Measurements from ENCODE around the gene SIPA1L3. TPM values are rescaled to one million over a fixed set of nuclear protein-coding genes. Genes with fewer than 3 reads are reported as not detected.
A peak's percentile ranks its signal among the peaks of the same experiment; 100 is the strongest.

Gene SIPA1L3
- total RNA-seq, 1 donor from 2014 or later, result 26.9 TPM

GRCh38 chr19:37989855-37990254, 82.8 kb downstream of the SIPA1L3 start:
- no peaks in the 10 kb centered on the region for H3K9me3 ChIP-seq (ENCODE audit: insufficient read depth, low read depth, low read length)
- no peak overlapping the region for H3K4me3 ChIP-seq (ENCODE audit: insufficient read depth, low read depth, low read length)
- H3K36me3 ChIP-seq (ENCODE audit: insufficient read depth, low read length), result no peaks in the 10 kb centered on the region
- Mint-ChIP-seq H3K27me3 (ENCODE audit: low read depth, unreplicated experiment) (no peaks in the 10 kb centered on the region), H3K36me3 (ENCODE audit: low read depth, unreplicated experiment) (peaks cover 3% of the 10 kb centered on the region), H3K9me3 (ENCODE audit: unreplicated experiment) (no peaks in the 10 kb centered on the region), H3K4me3 (ENCODE audit: unreplicated experiment) (no peak overlapping the region), H3K4me1 (ENCODE audit: low read depth, unreplicated experiment) (peaks cover 17% of the 10 kb centered on the region), H3K27ac (ENCODE audit: unreplicated experiment) (no peak overlapping the region)
- H3K27me3 ChIP-seq (ENCODE audit: insufficient read depth, low read length), result no peaks in the 10 kb centered on the region
- H3K27ac ChIP-seq (ENCODE audit: low read depth, low read length), result no peak overlapping the region
- H3K79me2 ChIP-seq (ENCODE audit: insufficient read depth, low read length), result peaks cover 76% of the 10 kb centered on the region
- FAIRE-seq, result no peak
- no peak overlapping the region for H3K9ac ChIP-seq (ENCODE audit: low read length)
- H3K4me2 ChIP-seq (ENCODE audit: low read length), result no peak overlapping the region
- no peak for DNase-seq (ENCODE audit: low read depth)
- peaks cover 3% of the 10 kb centered on the region for H4K20me1 ChIP-seq (ENCODE audit: insufficient read depth, low read length)
- H2AFZ ChIP-seq (ENCODE audit: low read depth, low read length), result no peak overlapping the region
- peaks cover 16% of the 10 kb centered on the region for H3K4me1 ChIP-seq (ENCODE audit: insufficient read depth, low read length)
- TF ChIP-seq, protein P1, sequence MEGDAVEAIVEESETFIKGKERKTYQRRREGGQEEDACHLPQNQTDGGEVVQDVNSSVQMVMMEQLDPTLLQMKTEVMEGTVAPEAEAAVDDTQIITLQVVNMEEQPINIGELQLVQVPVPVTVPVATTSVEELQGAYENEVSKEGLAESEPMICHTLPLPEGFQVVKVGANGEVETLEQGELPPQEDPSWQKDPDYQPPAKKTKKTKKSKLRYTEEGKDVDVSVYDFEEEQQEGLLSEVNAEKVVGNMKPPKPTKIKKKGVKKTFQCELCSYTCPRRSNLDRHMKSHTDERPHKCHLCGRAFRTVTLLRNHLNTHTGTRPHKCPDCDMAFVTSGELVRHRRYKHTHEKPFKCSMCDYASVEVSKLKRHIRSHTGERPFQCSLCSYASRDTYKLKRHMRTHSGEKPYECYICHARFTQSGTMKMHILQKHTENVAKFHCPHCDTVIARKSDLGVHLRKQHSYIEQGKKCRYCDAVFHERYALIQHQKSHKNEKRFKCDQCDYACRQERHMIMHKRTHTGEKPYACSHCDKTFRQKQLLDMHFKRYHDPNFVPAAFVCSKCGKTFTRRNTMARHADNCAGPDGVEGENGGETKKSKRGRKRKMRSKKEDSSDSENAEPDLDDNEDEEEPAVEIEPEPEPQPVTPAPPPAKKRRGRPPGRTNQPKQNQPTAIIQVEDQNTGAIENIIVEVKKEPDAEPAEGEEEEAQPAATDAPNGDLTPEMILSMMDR (IDR thresholded peaks at IDR 0.05; ENCODE audit: insufficient read depth, low read depth, low read length), result no peak
- TF ChIP-seq EZH2 (IDR thresholded peaks at IDR 0.05; ENCODE audit: insufficient read depth, low read length), result no peak

- H3K27me3 Mint-ChIP-seq (ENCODE audit: low read depth, unreplicated experiment), result no peaks in the 10 kb centered on the region
- Histone ChIP-seq H3K36me3 (ENCODE audit: insufficient read depth, low read length) (no peaks in the 10 kb centered on the region), H3K4me2 (ENCODE audit: low read length) (no peak overlapping the region), H3K4me3 (ENCODE audit: insufficient read depth, low read depth, low read length) (no peak overlapping the region), H3K4me1 (ENCODE audit: insufficient read depth, low read length) (peaks cover 16% of the 10 kb centered on the region), H3K9ac (ENCODE audit: low read length) (no peak overlapping the region), H3K9me3 (ENCODE audit: insufficient read depth, low read depth, low read length) (no peaks in the 10 kb centered on the region), H4K20me1 (ENCODE audit: insufficient read depth, low read length) (peaks cover 2% of the 10 kb centered on the region), H3K27me3 (ENCODE audit: insufficient read depth, low read length) (no peaks in the 10 kb centered on the region), H3K27ac (ENCODE audit: low read depth, low read length) (no peak overlapping the region), H3K79me2 (ENCODE audit: insufficient read depth, low read length) (peaks cover 75% of the 10 kb centered on the region), H2AFZ (ENCODE audit: low read depth, low read length) (no peak overlapping the region)
- H3K36me3 Mint-ChIP-seq (ENCODE audit: low read depth, unreplicated experiment), result peaks cover 7% of the 10 kb centered on the region
- H3K9me3 Mint-ChIP-seq (ENCODE audit: unreplicated experiment), result no peaks in the 10 kb centered on the region
- DNase-seq (ENCODE audit: low read depth) (no peak), FAIRE-seq (no peak)
- H3K4me3 Mint-ChIP-seq (ENCODE audit: unreplicated experiment), result no peak overlapping the region
- peaks cover 17% of the 10 kb centered on the region for H3K4me1 Mint-ChIP-seq (ENCODE audit: low read depth, unreplicated experiment)
- TF ChIP-seq, protein P1 (IDR thresholded peaks at IDR 0.05; ENCODE audit: insufficient read depth, low read depth, low read length), result no peak
- TF ChIP-seq EZH2 (IDR thresholded peaks at IDR 0.05; ENCODE audit: insufficient read depth, low read length), result no peak
- no peak overlapping the region for H3K27ac Mint-ChIP-seq (ENCODE audit: unreplicated experiment)
These were observed 83.4 kb downstream of the SIPA1L3 start for GRCh38 chr19:37990362-37990761.

DNA sequence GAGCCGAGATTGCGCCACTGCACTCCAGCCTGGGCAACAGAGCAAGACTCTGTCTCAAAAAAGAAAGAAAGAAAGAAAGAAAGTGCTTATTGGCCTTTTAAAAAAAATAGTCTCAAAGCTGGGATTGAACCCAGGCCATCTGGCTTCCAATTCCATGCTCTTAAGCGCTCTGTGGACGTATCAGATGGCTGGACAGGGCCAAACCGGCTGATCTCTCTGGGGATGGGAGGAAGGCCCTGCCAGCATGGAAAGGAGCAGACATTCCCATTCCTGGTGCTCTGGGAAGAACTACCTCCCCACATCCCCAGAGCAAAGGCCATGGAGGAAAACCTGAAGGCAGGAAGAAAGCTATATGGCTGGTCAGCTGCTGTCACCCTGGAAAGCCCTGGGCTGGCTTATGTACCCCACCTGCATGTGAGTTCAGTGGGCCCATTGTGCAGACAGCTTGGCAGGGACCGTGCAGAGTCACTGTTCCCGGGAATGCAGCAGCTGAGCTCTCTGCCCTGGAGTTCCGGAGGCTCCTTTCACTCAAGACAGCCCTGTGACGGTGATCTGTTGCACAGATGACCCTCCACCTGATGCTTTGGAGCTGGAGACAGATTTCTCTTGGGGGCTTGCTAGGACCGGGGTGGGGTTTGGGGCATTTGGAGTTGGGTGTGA, 84.3 kb downstream of the SIPA1L3 start:
- H3K36me3 ChIP-seq (ENCODE audit: insufficient read depth, low read length), result no peaks in the 10 kb centered on the region
- H3K79me2 ChIP-seq (ENCODE audit: insufficient read depth, low read length), result peaks cover 74% of the 10 kb centered on the region
- DNase-seq (ENCODE audit: low read depth) (no peak), FAIRE-seq (no peak)
- TF ChIP-seq, protein P1 (IDR thresholded peaks at IDR 0.05; ENCODE audit: insufficient read depth, low read depth, low read length), result no peak
- TF ChIP-seq EZH2 (IDR thresholded peaks at IDR 0.05; ENCODE audit: insufficient read depth, low read length), result no peak
- H2AFZ ChIP-seq (ENCODE audit: low read depth, low read length), result no peak overlapping the region
- no peak overlapping the region for H3K4me2 ChIP-seq (ENCODE audit: low read length)
- no peak overlapping the region for H3K4me3 Mint-ChIP-seq (ENCODE audit: unreplicated experiment)
- H3K27ac ChIP-seq (ENCODE audit: low read depth, low read length), result peak overlapping the region; percentile 30
- H4K20me1 ChIP-seq (ENCODE audit: insufficient read depth, low read length), result no peaks in the 10 kb centered on the region
- H3K9ac ChIP-seq (ENCODE audit: low read length), result peak overlapping the region; percentile 42
- no peaks in the 10 kb centered on the region for H3K27me3 Mint-ChIP-seq (ENCODE audit: low read depth, unreplicated experiment)
- peaks cover 16% of the 10 kb centered on the region for H3K4me1 ChIP-seq (ENCODE audit: insufficient read depth, low read length)
- no peaks in the 10 kb centered on the region for H3K9me3 ChIP-seq (ENCODE audit: insufficient read depth, low read depth, low read length)
- H3K27me3 ChIP-seq (ENCODE audit: insufficient read depth, low read length), result no peaks in the 10 kb centered on the region
- no peaks in the 10 kb centered on the region for H3K9me3 Mint-ChIP-seq (ENCODE audit: unreplicated experiment)
- peaks cover 17% of the 10 kb centered on the region for H3K4me1 Mint-ChIP-seq (ENCODE audit: low read depth, unreplicated experiment)
- peaks cover 10% of the 10 kb centered on the region for H3K36me3 Mint-ChIP-seq (ENCODE audit: low read depth, unreplicated experiment)
- H3K4me3 ChIP-seq (ENCODE audit: insufficient read depth, low read depth, low read length), result no peak overlapping the region
- H3K27ac Mint-ChIP-seq (ENCODE audit: unreplicated experiment), result peak overlapping the region; percentile 18
